COLO668 (cell line): ENCODE measurements around the gene LONP2.
"Not testable (repeated sequence)": the region's sequence is repeated elsewhere in the genome, so short reads cannot be mapped to it uniquely, and the experiment has no call there.

ENCODE experiments used
- DNase-seq: peaks from one replicate; lab custom pipeline; 2025; ENCODE audit not compliant: unreplicated experiment; lab: John Stamatoyannopoulos, UW

Gene LONP2

DNA sequence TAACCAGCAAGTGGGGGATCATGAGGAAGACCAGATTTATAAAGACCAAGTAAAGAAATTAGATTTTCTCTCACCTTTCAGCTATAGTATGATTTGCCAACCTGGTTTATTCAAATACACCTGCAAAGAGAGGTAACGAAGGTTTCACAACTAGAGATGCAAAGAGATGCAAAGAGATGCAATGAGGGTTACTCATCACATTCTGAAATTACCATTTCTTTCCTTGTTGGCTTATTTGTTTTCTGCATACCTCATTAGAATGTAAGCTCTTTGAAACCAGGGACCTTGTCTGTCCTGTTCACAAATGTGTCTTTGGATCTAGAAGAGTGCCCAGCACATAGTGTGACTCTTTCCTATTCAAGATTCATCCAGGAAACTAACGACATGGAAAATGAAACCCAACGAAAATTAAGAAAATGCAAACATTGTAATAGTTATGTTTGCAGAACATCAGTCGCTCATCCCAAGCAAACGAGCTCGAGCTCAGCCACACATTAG is 9.0 kb upstream of the LONP2 start:
- no peak for DNase-seq

DNA sequence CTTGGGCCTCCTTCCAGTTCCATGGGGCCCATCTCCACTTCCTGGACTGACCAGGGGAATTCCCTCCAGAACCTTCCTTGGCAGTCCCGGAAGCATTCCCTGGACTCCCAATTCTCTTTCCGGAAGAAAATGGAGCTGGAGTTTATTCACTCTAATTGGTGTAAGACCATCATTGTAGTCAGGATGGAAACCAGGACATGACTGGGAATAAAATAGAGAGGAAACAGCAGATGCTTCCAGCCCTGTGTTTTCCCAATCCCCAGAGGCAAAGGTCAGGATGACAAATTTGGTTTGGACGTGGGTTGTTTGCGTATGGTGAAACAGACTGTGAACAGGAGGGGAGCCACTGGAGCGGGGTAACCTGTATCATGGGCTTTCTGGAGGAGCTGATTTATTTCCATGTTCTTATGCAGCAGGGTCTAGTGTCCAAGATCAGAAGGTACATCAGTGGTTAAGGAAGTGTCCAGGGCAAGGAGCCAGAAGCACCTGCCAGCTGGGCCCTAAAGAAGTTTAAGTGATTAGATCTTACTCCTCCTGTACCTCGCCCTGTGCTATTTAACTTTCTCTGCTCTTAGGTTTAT is 8.5 kb upstream of the LONP2 start:
- no peak for DNase-seq

DNA sequence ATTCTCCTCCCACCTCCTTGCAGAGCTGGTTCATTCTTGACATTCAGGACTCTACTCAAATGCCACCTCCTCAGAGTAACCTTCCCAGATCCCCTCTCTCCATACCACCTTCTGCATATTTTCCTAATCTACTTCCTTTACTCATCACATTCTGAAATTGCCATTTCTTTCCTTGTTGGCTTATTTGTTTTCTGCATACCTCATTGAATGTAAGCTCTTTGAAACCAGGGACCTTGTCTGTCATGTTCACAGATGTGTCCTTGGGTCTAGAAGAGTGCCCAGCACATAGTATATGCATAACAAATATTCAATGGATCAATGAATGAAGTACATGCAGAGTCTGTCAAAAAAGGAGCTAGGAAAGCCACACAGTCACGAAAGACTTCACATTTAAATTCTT is 7.8 kb upstream of the LONP2 start:
- DNase-seq: no peak

DNA sequence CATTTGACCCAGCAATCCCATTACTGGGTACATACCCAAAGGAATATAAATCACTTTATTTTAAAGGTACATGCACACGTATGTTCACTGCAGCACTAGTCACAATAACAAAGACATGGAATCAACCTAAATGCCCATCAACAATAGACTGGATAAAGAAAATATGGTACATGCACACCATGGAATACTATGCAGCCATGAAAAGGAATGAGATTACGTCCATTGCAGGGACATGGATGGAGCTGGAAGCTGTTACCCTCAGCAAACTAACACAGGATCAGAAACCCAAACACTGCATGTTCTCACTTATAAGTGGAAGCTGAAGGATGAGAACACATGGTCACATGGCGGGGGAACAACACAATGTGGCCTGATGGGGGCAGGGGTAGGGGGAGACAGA is 4.0 kb upstream of the LONP2 start:
- DNase-seq: not testable (repeated sequence)

GRCh38 chr16:48244863-48245195 is 729 bp downstream of the LONP2 start:
- DNase-seq: no peak

GRCh38 chr16:48246066-48246465 is 2.0 kb downstream of the LONP2 start:
- no peak for DNase-seq

GRCh38 chr16:48247311-48247710 is 3.2 kb downstream of the LONP2 start, which contains the start of gene ABCC11:
Gene ABCC11 (minus strand): TSS chr16:48247539. CDS start chr16:48231921, 15,618 bp downstream.
- no peak for DNase-seq

DNA sequence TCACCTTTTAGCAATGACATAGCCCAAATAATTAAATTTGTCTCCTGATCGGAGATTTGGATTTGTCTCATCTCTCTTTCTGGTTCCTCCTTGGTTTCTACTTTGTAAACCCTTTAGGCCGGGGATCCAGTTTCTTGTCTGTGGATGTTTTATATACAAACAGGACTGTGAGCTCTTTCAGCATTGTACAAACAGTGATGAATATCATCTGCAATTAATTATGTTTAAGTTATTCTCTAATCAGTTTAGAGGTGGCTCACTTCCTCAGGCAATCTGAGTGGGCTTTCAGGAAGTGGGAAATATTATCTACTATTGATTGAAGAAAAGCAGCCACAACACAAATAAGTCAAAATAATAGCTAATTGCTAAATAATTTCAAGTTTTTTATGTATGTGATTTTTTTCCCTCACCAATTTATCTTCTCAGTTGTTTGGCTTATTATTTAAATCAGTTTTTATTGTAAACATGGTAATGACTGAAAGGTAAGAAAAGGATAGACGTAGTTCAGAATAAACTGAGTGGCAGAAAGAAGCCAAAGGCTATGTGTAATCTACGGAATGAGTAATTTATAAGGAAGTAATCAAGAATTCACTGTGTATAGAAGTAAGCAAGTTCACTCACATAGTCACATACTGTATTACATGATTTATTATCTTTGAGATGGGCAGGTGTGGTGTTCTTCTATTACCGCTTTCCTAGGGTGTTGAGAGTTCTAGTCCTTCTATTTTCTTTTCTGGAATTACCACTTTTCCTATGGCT is 6.6 kb downstream of the LONP2 start:
- DNase-seq: no peak

- no peak for DNase-seq
These were observed 7.9 kb downstream of the LONP2 start for GRCh38 chr16:48252013-48252412.

DNA sequence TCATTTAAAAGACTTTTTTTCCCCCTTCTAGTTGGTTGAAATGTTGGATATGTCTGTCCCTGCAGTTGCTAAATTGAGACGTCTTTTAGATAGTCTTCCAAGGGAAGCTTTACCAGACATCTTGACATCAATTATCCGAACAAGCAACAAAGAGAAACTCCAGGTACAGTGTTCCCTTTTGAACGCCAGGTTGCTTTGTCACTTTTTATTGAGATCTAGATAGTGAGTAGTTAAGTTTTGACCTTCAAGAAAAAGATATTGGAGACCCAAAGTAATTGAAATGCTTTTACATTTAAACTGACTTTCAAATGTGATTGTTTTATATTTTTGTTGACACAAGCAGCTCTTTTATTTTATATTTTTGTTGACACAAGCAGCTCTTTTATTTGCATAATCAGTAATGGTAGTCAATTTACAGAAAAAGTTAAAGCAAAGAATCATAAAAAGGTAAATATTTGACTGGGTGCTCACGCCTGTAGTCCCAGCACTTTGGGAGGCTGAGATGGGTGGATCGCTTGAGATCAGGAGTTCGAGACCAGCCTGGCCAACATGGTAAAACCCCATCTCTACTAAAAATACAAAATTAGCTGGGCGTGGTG is 12.6 kb downstream of the LONP2 start:
- DNase-seq: no peak

- no peak for DNase-seq
These were observed 17.5 kb downstream of the LONP2 start for GRCh38 chr16:48261569-48261968.

- DNase-seq: no peak
These were observed 18.5 kb downstream of the LONP2 start for GRCh38 chr16:48262631-48263030.

DNA sequence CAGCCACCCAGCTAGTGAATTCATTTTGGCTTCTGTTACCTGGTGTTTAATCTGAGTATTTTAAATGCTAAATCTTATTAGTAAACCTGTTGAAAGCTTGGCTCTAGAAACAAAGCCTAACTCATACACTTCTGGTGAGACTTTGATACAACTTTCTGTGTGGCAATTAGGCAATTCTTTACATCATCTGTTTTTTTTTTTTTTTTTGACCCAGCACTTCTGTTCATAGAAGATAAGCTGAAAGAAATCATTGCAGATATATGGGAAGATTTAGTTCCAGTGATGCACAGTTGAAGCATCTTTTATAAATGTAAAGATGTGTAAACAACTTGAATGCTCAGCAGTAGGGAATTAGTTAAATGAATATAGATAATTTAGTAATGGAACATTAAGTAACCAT is 24.9 kb downstream of the LONP2 start:
- no peak for DNase-seq

DNA sequence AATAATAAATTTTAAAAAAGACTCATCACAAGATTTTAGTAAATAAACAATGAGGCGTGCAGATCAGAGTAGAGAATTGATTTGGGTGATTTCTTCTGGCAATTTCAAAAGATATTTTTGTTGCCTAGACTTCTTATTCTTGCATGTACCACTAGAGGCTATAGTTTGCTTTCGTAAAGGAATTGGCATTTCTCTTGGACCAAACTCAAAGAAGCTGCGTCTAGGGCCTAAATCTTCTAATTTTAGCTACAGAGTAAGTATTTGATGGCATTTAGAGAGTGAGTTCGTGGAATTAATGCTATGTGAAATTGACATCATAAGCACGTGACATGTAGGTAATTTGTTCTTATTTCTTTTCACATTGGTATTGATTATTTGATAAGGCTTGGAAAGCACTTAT is 27.6 kb downstream of the LONP2 start:
- DNase-seq: no peak

GRCh38 chr16:48272837-48273421 is 28.8 kb downstream of the LONP2 start:
- no peak for DNase-seq

DNA sequence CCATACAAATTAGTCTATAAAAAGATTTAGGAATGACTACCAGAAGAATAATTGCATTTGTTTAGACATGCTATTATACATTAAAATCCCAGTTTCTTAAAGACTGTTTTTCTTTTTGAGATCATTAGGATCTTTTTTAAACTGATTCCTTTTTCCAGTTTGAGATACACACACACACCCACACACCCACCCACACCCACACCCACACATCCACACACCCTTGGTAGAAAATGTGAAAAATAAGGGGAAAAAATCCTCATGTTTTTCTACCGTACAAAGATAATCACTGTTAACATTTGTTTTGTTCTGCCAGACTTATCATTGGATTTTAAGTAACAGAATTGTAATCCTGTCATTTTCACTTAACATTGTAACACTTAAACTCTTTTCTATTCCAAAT is 30.4 kb downstream of the LONP2 start:
- DNase-seq: no peak

DNA sequence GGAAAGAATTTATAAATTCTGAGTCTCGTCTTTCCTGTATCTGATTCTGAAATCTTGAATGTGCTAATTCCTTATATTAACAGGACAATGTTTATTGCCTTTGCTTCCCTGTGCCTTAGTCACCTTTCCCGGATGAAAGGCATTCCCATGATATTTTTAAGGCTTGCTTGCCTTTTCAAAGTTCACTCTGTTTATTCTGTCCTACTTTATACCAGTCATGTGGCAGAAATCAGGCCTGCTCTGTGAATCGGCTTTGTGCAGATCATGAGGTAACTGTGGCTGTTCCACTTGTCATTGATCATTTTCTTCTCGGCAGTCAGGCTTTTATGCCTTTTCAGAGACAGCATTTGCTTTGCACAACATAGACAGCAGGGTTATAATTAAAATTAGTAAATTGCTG is 32.0 kb downstream of the LONP2 start:
- DNase-seq: no peak

DNA sequence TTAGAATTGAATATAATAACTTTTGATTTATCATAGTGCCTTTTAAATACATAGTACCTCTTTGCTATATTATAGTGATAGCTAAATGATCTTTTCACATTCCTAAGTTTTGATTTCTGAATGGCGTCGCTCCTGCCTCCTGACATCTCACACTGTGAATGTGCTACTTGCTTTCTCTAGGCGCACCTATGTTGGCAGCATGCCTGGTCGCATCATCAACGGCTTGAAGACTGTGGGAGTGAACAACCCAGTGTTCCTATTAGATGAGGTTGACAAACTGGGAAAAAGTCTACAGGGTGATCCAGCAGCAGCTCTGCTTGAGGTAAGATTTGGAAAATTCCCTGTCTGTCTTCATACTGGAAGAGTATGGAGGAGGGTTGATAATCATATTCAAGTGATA is 33.1 kb downstream of the LONP2 start:
- no peak for DNase-seq

- no peak for DNase-seq
These were observed 35.1 kb downstream of the LONP2 start for GRCh38 chr16:48279199-48279598.

DNA sequence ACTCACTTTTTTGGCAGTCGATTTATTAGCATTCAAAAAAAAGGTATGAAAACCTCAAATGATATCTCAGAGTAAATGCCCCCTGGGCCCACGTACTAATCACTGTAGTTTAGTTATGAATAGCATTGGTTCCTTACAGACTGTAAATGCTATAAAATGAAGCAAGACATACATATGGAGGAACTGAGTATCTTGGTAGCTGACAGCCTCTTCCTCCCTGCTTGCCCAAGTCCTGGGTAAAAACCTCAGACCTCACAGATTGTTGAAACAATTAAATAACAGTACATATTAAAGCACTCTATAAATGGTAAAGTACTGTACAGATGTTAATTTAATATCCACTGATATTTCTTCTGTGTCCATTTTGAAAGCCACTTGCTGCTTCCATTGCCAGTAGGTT is 36.4 kb downstream of the LONP2 start:
- DNase-seq: no peak

- DNase-seq: no peak
These were observed 38.6 kb downstream of the LONP2 start for GRCh38 chr16:48282636-48283263.
